CD8-positive, alpha-beta memory T cell (primary cell): ENCODE measurements around the gene NLGN4Y. TPM values are rescaled to one million over a fixed set of nuclear protein-coding genes. Genes with fewer than 3 reads are reported as not detected.

Source experiments
- CTCF ChIA-PET: fragments of 350-600 bp; sonication (Branson Sonifier 250); formaldehyde crosslinking; loops from one replicate; lab custom pipeline; 2021; ENCODE audit warnings: antibody characterized with exemption; lab: Charles Lee
- POLR2A ChIA-PET: fragments of 350-600 bp; sonication (Branson Sonifier 250); formaldehyde crosslinking; loops from one replicate; lab custom pipeline; 2021; ENCODE audit warnings: antibody characterized with exemption; lab: Charles Lee
- DNase-seq, 5 donors: peaks; one replicate each; pipeline versions ENCODE4 v3.0.0 to v3.0.0-alpha.2; 2020 to 2022; ENCODE audit warnings: mixed read lengths in 1 of 5
- H3K27ac ChIP-seq: one replicate; pipeline ENCODE4 v1.7.0; 2013; ENCODE audit warnings: low read depth, mild to moderate bottlenecking, low read length, moderate library complexity
- H3K27me3 ChIP-seq: 2 replicates; pipeline ENCODE4 v1.7.0; 2013; ENCODE audit warnings: low read length, mild to moderate bottlenecking; ENCODE audit not compliant: insufficient read depth, poor library complexity, severe bottlenecking
- H3K36me3 ChIP-seq: 2 replicates; pipeline ENCODE4 v1.7.0; 2013; ENCODE audit warnings: mild to moderate bottlenecking, low read length, moderate library complexity; ENCODE audit not compliant: insufficient read depth
- H3K4me1 ChIP-seq: 2 replicates; pipeline ENCODE4 v1.7.0; 2013; ENCODE audit warnings: mild to moderate bottlenecking, low read length, moderate library complexity; ENCODE audit not compliant: insufficient read depth
- H3K4me3 ChIP-seq: 2 replicates; pipeline ENCODE4 v1.7.0; 2013; ENCODE audit warnings: mild to moderate bottlenecking, low read length
- H3K9me3 ChIP-seq: 2 replicates; pipeline ENCODE4 v1.7.0; 2013; ENCODE audit warnings: mild to moderate bottlenecking, low read length
- H3K27ac Mint-ChIP-seq, 8 donors: one replicate each; pipeline ENCODE4 v1.8.0; 2020 to 2021; ENCODE audit warnings: mixed read lengths in 8 of 8, mild to moderate bottlenecking in 6 of 8, inconsistent platforms in 3 of 8, moderate library complexity in 3 of 8
- H3K27me3 Mint-ChIP-seq, 2 donors: one replicate each; pipeline ENCODE4 v1.8.0; 2020 to 2021; ENCODE audit warnings: mixed read lengths in 2 of 2, mild to moderate bottlenecking in 1 of 2, moderate library complexity in 1 of 2
- H3K36me3 Mint-ChIP-seq, 3 donors: one replicate each; pipeline ENCODE4 v1.8.0; 2020 to 2021; ENCODE audit warnings: mixed read lengths in 3 of 3, inconsistent platforms in 1 of 3, mild to moderate bottlenecking in 1 of 3
- H3K4me1 Mint-ChIP-seq, 3 donors: one replicate each; pipeline ENCODE4 v1.8.0; 2020 to 2021; ENCODE audit warnings: mixed read lengths in 3 of 3, inconsistent platforms in 1 of 3, mild to moderate bottlenecking in 1 of 3
- H3K4me3 Mint-ChIP-seq, 7 donors: one replicate each; pipeline ENCODE4 v1.8.0; 2020 to 2021; ENCODE audit warnings: mixed read lengths in 7 of 7, mild to moderate bottlenecking in 6 of 7, moderate library complexity in 4 of 7, inconsistent platforms in 2 of 7
- H3K9me3 Mint-ChIP-seq, 5 donors: one replicate each; pipeline ENCODE4 v1.8.0; 2020 to 2022; ENCODE audit warnings: mixed read lengths in 5 of 5, mild to moderate bottlenecking in 3 of 5, moderate library complexity in 2 of 5, inconsistent platforms in 1 of 5
- polyA plus RNA-seq: library from polyadenylated mRNA; unstranded; fragments of 300-500 nt; fragmentation: Illumina TruSeq; gene quantifications from one replicate; pipeline ENCODE4 v1.2.3, GENCODE V29; 2021
- total RNA-seq, 2 experiments: library from RNA; stranded (reverse); gene quantifications; one replicate each; pipeline ENCODE4 v1.2.3, GENCODE V29; 2021

Gene NLGN4Y
- 1 to 10 TPM; 2.3 to 2.7 TPM for total RNA-seq
- not detected for polyA plus RNA-seq

DNA sequence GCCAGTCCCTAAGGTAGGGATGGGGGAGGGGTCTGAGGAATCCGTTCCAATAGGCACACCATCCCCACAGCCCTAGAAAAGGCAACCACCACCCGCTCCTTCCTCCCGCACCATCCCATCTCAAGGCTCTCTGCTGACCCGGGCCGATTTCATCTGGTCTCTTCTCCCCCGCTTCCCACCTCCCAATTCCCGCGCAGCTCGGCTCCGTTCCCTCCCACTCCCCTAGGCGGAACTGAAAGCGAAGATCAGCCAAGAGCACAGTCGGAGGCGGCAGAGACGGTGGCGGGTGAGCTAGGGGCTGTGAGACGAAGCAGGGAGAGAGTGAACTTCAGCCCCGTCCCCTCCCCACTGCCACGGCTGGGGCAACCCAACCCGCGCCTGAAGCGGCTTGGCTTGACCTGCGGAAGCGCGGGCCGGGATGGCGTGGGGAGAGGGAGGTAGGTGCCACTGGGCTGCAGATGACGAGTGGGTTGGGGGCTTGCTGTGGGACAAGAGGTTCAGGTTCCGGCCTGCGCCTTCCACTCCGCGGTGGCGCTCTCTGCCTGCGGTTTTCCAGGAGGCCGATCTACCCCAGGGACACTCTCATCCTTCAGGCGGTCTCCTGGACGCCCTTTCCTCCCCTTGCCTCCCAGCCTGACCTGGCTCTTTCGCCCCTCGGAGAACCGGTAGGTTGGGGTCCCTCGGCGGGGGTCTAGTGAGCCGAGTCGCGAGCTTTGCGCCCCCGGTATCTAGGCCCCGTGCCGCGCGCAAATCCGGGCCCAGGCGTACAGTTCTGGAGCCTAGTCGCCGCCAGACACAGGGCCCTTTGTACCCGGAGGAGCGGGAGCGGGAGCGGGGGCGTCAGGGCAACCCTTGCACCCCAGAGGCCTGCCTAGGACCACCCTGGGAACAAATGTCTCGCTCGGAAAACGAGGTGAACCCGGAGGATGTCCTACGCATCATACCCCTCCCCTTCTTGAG, at the start of gene NLGN4Y:
TSS of gene NLGN4Y (plus strand) at position 258 of the 960 bp plus-strand sequence. CDS start 97,591 bp downstream, outside the sequence.
- no peaks in the 10 kb centered on the region for H3K27me3 ChIP-seq
- no peaks in the 10 kb centered on the region for H3K9me3 ChIP-seq
- H3K4me3 Mint-ChIP-seq: peak within 1 kb of the TSS in 2 of 7 donors; percentile 85 to 88
- no peaks in the 10 kb centered on the region for H3K36me3 ChIP-seq
- H3K4me1 Mint-ChIP-seq: peaks cover 0 to 28% (median 0%) of the 10 kb centered on the region in 3 donors
- H3K4me3 ChIP-seq: no peak within 1 kb of the TSS
- H3K27me3 Mint-ChIP-seq: peaks cover 0 to 16% of the 10 kb centered on the region in 2 donors
- no peaks in the 10 kb centered on the region for H3K4me1 ChIP-seq
- H3K27ac ChIP-seq: no peak within 1 kb of the TSS
- H3K9me3 Mint-ChIP-seq: no peaks in the 10 kb centered on the region
- peak within 1 kb of the TSS in 1 of 8 donors; percentile 74 for H3K27ac Mint-ChIP-seq
- H3K36me3 Mint-ChIP-seq: no peaks in the 10 kb centered on the region
- POLR2A ChIA-PET: no interaction called here
- CTCF ChIA-PET: interaction anchor here (0.5 kb wide), 1 partner anchor 1032 kb away, joined by 3 read pairs; no protein-coding TSS in a partner anchor
- peak in 1 of 5 donors; percentile 48 for DNase-seq

DNA sequence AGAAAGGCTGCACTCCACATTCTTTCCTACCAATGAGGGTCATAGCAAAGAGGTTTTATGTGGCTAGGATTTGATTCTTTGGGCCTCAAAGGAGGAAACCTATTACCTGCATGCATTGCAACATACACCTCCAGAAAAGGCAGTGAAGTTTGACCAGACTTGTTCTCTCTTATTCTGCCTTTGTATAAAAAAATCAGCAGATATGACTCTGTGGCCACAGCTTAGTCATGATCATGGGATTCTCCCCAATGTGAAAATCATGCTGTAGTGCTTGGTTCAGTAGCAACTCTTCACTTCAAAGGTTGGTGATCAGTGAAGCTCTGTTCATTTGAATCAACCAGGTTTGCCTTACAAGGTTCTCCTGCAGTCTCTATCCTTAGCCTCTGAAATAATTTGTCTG, 38.4 kb upstream of the NLGN4Y start:
- Mint-ChIP-seq H3K27me3 (no peaks in the 10 kb centered on the region), H3K9me3 (no peaks in the 10 kb centered on the region)
- POLR2A ChIA-PET: no interaction called here

DNA sequence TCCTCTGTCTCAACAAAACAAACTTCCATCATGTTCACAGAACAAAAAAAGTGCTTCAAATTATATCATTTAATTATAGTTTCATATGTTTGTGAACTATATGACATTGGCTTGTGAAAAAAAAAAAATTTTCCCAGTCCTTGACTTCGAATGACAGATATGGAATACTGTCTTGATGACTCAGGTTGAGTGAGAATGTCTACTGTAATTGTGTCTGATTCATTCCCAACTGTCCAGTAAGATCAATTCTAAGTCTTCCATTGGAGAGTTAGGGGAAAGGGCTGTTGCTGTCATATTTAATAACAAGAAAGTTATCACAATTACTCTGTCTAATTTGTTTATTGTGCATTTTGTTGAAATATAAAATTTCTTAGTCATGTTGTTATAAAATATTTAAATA, 34.1 kb upstream of the NLGN4Y start:
- Mint-ChIP-seq H3K36me3 (no peaks in the 10 kb centered on the region), H3K27me3 (no peaks in the 10 kb centered on the region), H3K9me3 (no peaks in the 10 kb centered on the region), H3K27ac (no peak overlapping the region), H3K4me1 (no peaks in the 10 kb centered on the region), H3K4me3 (no peak overlapping the region)
- Histone ChIP-seq H3K4me1 (no peaks in the 10 kb centered on the region), H3K27ac (no peak overlapping the region), H3K36me3 (no peaks in the 10 kb centered on the region), H3K9me3 (no peaks in the 10 kb centered on the region), H3K4me3 (no peak overlapping the region), H3K27me3 (no peaks in the 10 kb centered on the region)
- POLR2A ChIA-PET: no interaction called here
- CTCF ChIA-PET: no interaction called here
- DNase-seq: no peak

More for the DNA sequence above, 38.4 kb upstream of the NLGN4Y start:
- no peaks in the 10 kb centered on the region for H3K36me3 Mint-ChIP-seq
- DNase-seq: no peak
- Histone ChIP-seq H3K36me3 (no peaks in the 10 kb centered on the region), H3K9me3 (no peaks in the 10 kb centered on the region), H3K27me3 (no peaks in the 10 kb centered on the region), H3K27ac (no peak overlapping the region), H3K4me3 (no peak overlapping the region), H3K4me1 (no peaks in the 10 kb centered on the region)
- H3K4me1 Mint-ChIP-seq: no peaks in the 10 kb centered on the region
- no peak overlapping the region for H3K4me3 Mint-ChIP-seq
- CTCF ChIA-PET: no interaction called here
- H3K27ac Mint-ChIP-seq: no peak overlapping the region

DNA sequence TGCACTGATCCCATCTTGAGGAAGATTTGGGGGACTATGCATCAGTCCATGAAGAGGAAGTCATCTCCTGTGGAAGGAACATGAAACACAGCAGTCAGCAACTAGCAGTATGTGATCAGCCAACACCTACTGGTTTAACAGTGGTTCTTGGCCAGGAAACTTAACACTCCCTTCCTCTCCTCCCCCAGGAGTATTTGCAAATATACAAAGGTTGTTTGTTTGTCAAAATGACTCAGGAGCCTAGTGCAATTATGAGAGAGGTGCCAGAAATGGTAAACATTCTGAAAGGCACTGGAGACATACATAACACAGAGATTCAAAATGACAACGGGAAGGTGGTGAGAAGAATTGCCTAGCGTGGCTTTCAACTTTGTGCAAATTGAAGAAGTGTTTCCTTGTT, 26.3 kb upstream of the NLGN4Y start:
- no peaks in the 10 kb centered on the region for H3K36me3 ChIP-seq
- H3K4me3 ChIP-seq: no peak overlapping the region
- H3K9me3 Mint-ChIP-seq: no peaks in the 10 kb centered on the region
- ChIA-PET POLR2A (no interaction called here), CTCF (no interaction called here)
- no peak for DNase-seq
- no peaks in the 10 kb centered on the region for H3K4me1 ChIP-seq
- no peaks in the 10 kb centered on the region for H3K9me3 ChIP-seq
- H3K4me3 Mint-ChIP-seq: no peak overlapping the region
- H3K27me3 Mint-ChIP-seq: no peaks in the 10 kb centered on the region
- no peaks in the 10 kb centered on the region for H3K36me3 Mint-ChIP-seq
- no peaks in the 10 kb centered on the region for H3K4me1 Mint-ChIP-seq
- H3K27me3 ChIP-seq: no peaks in the 10 kb centered on the region
- H3K27ac ChIP-seq: no peak overlapping the region
- no peak overlapping the region for H3K27ac Mint-ChIP-seq

DNA sequence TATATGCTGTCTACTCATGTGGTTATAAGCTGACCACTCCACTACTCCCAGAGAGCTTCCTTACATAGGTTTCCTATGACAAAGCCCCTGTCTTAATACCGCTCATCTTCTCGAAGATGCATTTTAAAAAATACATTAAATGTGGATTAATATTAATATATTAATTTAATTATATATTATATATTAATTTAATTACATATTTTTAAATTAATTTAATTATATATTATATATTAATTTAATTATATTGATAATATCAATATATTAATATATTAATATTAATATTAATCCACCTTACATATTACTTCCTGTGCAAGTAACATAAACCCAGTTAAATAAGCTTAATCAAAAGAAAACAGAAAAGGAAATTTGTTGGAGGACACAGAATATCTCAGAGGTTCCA, 19.7 kb upstream of the NLGN4Y start:
- no peak for DNase-seq
- ChIA-PET CTCF (no interaction called here), POLR2A (no interaction called here)
- Histone ChIP-seq H3K36me3 (no peaks in the 10 kb centered on the region), H3K27me3 (no peaks in the 10 kb centered on the region), H3K9me3 (no peaks in the 10 kb centered on the region), H3K4me1 (no peaks in the 10 kb centered on the region), H3K4me3 (no peak overlapping the region), H3K27ac (no peak overlapping the region)
- no peaks in the 10 kb centered on the region for H3K4me1 Mint-ChIP-seq
- no peak overlapping the region for H3K4me3 Mint-ChIP-seq
- H3K9me3 Mint-ChIP-seq: no peaks in the 10 kb centered on the region
- H3K27me3 Mint-ChIP-seq: no peaks in the 10 kb centered on the region
- no peaks in the 10 kb centered on the region for H3K36me3 Mint-ChIP-seq
- H3K27ac Mint-ChIP-seq: no peak overlapping the region

DNA sequence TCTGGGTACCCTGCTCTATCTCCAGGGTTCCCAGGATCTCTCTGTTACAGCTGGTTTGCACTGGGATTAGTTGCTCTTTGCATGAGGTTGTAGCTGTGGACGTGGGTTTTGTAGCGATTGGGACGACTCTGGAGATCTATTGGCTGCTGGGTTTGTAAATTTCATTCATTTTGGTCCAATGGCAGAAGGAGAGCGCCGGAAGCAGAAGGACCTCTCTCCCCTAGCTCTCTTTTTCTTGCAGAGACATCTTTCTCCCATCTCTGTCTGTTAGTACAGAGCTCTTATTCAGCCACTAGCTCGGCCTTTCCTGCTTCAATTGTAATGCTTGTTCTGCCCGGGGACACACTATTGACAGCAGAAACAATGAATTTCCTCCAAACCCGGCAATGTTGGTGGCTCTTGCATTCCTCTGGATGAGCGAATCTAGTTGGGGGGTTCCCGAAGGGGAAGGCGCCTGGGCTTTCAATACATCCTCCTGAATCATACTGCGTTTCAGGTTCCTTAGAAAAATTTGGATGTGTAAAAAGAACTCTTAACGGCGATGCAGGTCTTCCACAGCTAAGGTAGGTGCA, 1.9 kb upstream of the NLGN4Y start:
- H3K4me3 ChIP-seq: no peak overlapping the region
- ChIA-PET POLR2A (no interaction called here), CTCF (interaction anchor here (0.8 kb wide), 1 partner anchor 9 kb away, joined by 3 read pairs; no protein-coding TSS in a partner anchor)
- H3K9me3 Mint-ChIP-seq: no peaks in the 10 kb centered on the region
- H3K9me3 ChIP-seq: no peaks in the 10 kb centered on the region
- no peak overlapping the region for H3K27ac Mint-ChIP-seq
- H3K4me3 Mint-ChIP-seq: peak overlapping the region in 1 of 7 donors; percentile 43
- no peaks in the 10 kb centered on the region for H3K4me1 ChIP-seq
- H3K36me3 Mint-ChIP-seq: no peaks in the 10 kb centered on the region
- peaks cover 0 to 28% (median 0%) of the 10 kb centered on the region in 3 donors for H3K4me1 Mint-ChIP-seq
- no peaks in the 10 kb centered on the region for H3K27me3 ChIP-seq
- H3K27me3 Mint-ChIP-seq: peaks cover 0 to 16% of the 10 kb centered on the region in 2 donors
- no peak overlapping the region for H3K27ac ChIP-seq
- no peak for DNase-seq
- H3K36me3 ChIP-seq: no peaks in the 10 kb centered on the region

DNA sequence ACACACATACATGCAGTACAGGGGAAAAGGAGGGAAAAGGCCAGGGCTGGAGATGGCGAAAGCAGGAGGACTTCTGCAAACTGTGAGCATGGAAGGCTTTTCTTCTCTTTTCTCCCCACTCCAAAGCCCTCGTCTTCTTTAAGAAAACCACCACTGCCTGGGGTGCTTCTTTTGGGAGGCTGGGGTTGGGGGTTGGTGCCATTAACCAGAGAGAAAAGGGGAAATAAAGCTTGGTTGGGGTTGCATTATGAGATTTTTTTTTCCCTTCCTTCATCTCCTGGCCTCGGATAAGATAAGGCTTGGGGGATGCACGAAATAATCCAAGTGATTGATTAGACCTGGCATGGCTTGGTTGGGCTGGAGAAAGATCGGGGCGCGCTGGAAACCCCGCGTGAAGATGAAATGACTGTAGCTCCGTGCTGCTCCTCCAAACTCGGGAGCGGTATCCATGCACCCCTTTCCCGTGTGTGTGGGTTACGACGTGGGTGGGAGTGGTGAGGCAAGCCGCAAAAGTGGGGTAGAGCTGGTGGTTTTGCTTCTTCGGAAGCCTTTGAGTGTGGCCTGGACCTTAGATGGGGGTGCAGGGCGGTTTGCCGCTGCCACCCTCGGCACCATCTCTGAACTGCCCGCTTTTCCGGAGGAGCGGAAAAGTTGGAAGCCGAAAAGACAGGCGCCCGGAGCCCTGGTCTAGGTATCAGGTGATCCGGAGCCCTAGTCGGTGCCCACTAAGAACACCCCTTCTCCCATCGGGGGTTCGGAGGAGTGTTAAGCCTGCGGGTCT, 648 bp upstream of the NLGN4Y start:
- Histone ChIP-seq H3K4me1 (no peaks in the 10 kb centered on the region), H3K4me3 (no peak overlapping the region), H3K27ac (no peak overlapping the region), H3K9me3 (no peaks in the 10 kb centered on the region), H3K27me3 (no peaks in the 10 kb centered on the region), H3K36me3 (no peaks in the 10 kb centered on the region)
- Mint-ChIP-seq H3K9me3 (no peaks in the 10 kb centered on the region), H3K36me3 (no peaks in the 10 kb centered on the region), H3K4me3 (peak overlapping the region in 2 of 7 donors; percentile 85 to 88), H3K27ac (no peak overlapping the region), H3K27me3 (peaks cover 0 to 16% of the 10 kb centered on the region in 2 donors), H3K4me1 (peaks cover 0 to 28% (median 0%) of the 10 kb centered on the region in 3 donors)
- CTCF ChIA-PET: no interaction called here
- peak in 1 of 5 donors; percentile 37 for DNase-seq
- POLR2A ChIA-PET: no interaction called here
